Epidermal melanocyte (primary cell): ENCODE data around the gene LTBP1.
"Not testable (repeated sequence)": the region's sequence is repeated elsewhere in the genome, so short reads cannot be mapped to it uniquely, and the experiment has no call there.

Source experiments
- DNase-seq: peaks from one replicate; pipeline ENCODE4 v3.0.0; 2011; ENCODE audit warnings: low spot score; ENCODE audit not compliant: insufficient read length

Gene LTBP1

GRCh38 chr2:32946314-32947075 lies at the start of gene LTBP1:
Gene LTBP1, plus strand, starts transcription at chr2:32946953. Its CDS starts 372 bp downstream, at chr2:32947325.
- DNase-seq = peak; percentile 50

- DNase-seq = no peak
These were observed 46.3 kb upstream of the LTBP1 start for GRCh38 chr2:32900246-32900973.

GRCh38 chr2:32901313-32901712 lies 45.4 kb upstream of the LTBP1 start:
- DNase-seq = no peak

- no peak for DNase-seq
These were observed 44.6 kb upstream of the LTBP1 start for GRCh38 chr2:32902174-32902573.

GRCh38 chr2:32902986-32903385 lies 43.8 kb upstream of the LTBP1 start:
- no peak for DNase-seq

GRCh38 chr2:32904074-32904473 lies 42.7 kb upstream of the LTBP1 start:
- no peak for DNase-seq

- no peak for DNase-seq
These were observed 42.0 kb upstream of the LTBP1 start for GRCh38 chr2:32904751-32905150.

- DNase-seq = no peak
These were observed 41.5 kb upstream of the LTBP1 start for GRCh38 chr2:32905270-32905669.

- DNase-seq = no peak
These were observed 35.7 kb upstream of the LTBP1 start for GRCh38 chr2:32910883-32911598.

GRCh38 chr2:32915694-32916093 lies 31.1 kb upstream of the LTBP1 start:
- DNase-seq = no peak

- no peak for DNase-seq
These were observed 28.0 kb upstream of the LTBP1 start for GRCh38 chr2:32918774-32919173.

GRCh38 chr2:32919901-32920300 lies 26.9 kb upstream of the LTBP1 start:
- DNase-seq = not testable (repeated sequence)

- DNase-seq = not testable (repeated sequence)
These were observed 25.3 kb upstream of the LTBP1 start for GRCh38 chr2:32921486-32921885.

GRCh38 chr2:32922501-32922900 lies 24.3 kb upstream of the LTBP1 start:
- no peak for DNase-seq

- no peak for DNase-seq
These were observed 23.6 kb upstream of the LTBP1 start for GRCh38 chr2:32923109-32923508.

GRCh38 chr2:32925283-32925815 lies 21.4 kb upstream of the LTBP1 start:
- no peak for DNase-seq

GRCh38 chr2:32925976-32926707 lies 20.6 kb upstream of the LTBP1 start:
- DNase-seq = no peak

- no peak for DNase-seq
These were observed 20.1 kb upstream of the LTBP1 start for GRCh38 chr2:32926708-32927084.

- DNase-seq = no peak
These were observed 16.3 kb upstream of the LTBP1 start for GRCh38 chr2:32930436-32930835.

- no peak for DNase-seq
These were observed 15.2 kb upstream of the LTBP1 start for GRCh38 chr2:32931519-32931918.
